C4-2B (cell line): ENCODE measurements around the gene NECTIN1.

ENCODE experiments used
- CTCF ChIP-seq: fragments of 450-650 bp; conservative IDR thresholded peaks from 2 replicates; pipeline ENCODE4 v1.5.1; 2017; ENCODE audit warnings: mild to moderate bottlenecking
- ZFX ChIP-seq: fragments of 450-650 bp; IDR thresholded peaks from 2 replicates; pipeline ENCODE4 v1.6.1; 2017

GRCh38 chr11:119643212-119643875 is 85.7 kb downstream of the NECTIN1 start:
- TF ChIP-seq CTCF (no peak), ZFX (no peak)
